Kidney (tissue), 14 donors: Measurements from ENCODE around the gene EFCAB11. TPM values are rescaled to one million over a fixed set of nuclear protein-coding genes. Genes with fewer than 3 reads are reported as not detected.

ENCODE experiments used
- DNase-seq, 5 donors: peaks; one replicate each; pipeline ENCODE4 v3.0.0-alpha.2; 2013 to 2020
- FAIRE-seq: peaks from 2 replicates; lab custom pipeline; 2012; peaks lifted over from hg19 to GRCh38; lab: Jason Lieb, UNC
- H3K27ac ChIP-seq, 2 donors: one replicate each; pipeline ENCODE4 v1.7.0; 2013; ENCODE audit warnings: low read depth in 2 of 2, low read length in 2 of 2, inconsistent platforms in 1 of 2
- H3K27me3 ChIP-seq: one replicate; pipeline ENCODE4 v1.7.1; 2013; ENCODE audit warnings: low read length, inconsistent platforms; ENCODE audit not compliant: control insufficient read depth, insufficient read depth
- H3K36me3 ChIP-seq, 3 donors: one replicate each; pipeline versions ENCODE4 v1.7.0 to v1.7.1; 2013; ENCODE audit warnings: low read length in 3 of 3, control low read depth in 1 of 3, inconsistent platforms in 1 of 3; ENCODE audit not compliant: insufficient read depth in 3 of 3, control insufficient read depth in 2 of 3
- H3K4me1 ChIP-seq, 3 donors: one replicate each; pipeline versions ENCODE4 v1.7.0 to v1.7.1; 2013; ENCODE audit warnings: low read length in 3 of 3, inconsistent platforms in 1 of 3, low read depth in 1 of 3; ENCODE audit not compliant: control insufficient read depth in 2 of 3, insufficient read depth in 2 of 3
- H3K4me3 ChIP-seq, 3 donors: one replicate each; pipeline versions ENCODE4 v1.7.0 to v1.8.1; 2013; ENCODE audit warnings: low read length in 3 of 3, control low read depth in 1 of 3, inconsistent platforms in 1 of 3
- H3K9ac ChIP-seq, 3 donors: one replicate each; pipeline versions ENCODE4 v1.7.0 to v1.7.1; 2013; ENCODE audit warnings: low read length in 3 of 3, control low read depth in 1 of 3, inconsistent platforms in 1 of 3
- H3K9me3 ChIP-seq, 3 donors: one replicate each; pipeline versions ENCODE4 v1.7.0 to v1.7.1; 2013; ENCODE audit warnings: low read length in 3 of 3, control low read depth in 1 of 3, inconsistent platforms in 1 of 3; ENCODE audit not compliant: control insufficient read depth in 2 of 3, insufficient read depth in 1 of 3
- intact Hi-C: fragments of 100-400 bp; cut with DNase I; formaldehyde crosslinking; loops from one replicate; pipeline ENCODE4 v1.11.1; 2022
- polyA plus RNA-seq: library from polyadenylated mRNA; stranded (reverse); fragments of 350-450 nt; fragmentation: Illumina TruSeq; extraction: RNeasy Lipid Tissue Mini Kit (QIAGEN cat#74804); gene quantifications from one replicate; pipeline ENCODE4 v1.2.3, GENCODE V29; 2014; ENCODE audit warnings: low read depth, low replicate concordance; ENCODE audit not compliant: insufficient read depth
- total RNA-seq: library from RNA; stranded (reverse); fragmentation: NEBNext Ultra II Directional; extraction: Animal tissue kit (Norgen Biotek cat#: 25700); gene quantifications from one replicate; pipeline ENCODE4 v1.2.1, GENCODE V29; 2021
- TF ChIP-seq, protein P1 (sequence below): IDR thresholded peaks from 3 replicates; pipeline ENCODE4 v1.5.1; 2012; ENCODE audit warnings: mild to moderate bottlenecking, moderate library complexity, borderline replicate concordance; ENCODE audit not compliant: insufficient read depth; ENCODE audit errors: extremely low read depth
- donor health status: control.
- donor health status: control.
- donor health status: control.
- donor health status: control.
- donor health status: control.
- donor health status: DM: yes; HTN: yes; CAD: no.
- donor health status: Normal renal cell carcinoma (clear cell type).

The EFCAB11 gene
- total and polyA plus RNA-seq, 2 donors from 2014 or later, result 8.4 to 8.9 TPM

DNA sequence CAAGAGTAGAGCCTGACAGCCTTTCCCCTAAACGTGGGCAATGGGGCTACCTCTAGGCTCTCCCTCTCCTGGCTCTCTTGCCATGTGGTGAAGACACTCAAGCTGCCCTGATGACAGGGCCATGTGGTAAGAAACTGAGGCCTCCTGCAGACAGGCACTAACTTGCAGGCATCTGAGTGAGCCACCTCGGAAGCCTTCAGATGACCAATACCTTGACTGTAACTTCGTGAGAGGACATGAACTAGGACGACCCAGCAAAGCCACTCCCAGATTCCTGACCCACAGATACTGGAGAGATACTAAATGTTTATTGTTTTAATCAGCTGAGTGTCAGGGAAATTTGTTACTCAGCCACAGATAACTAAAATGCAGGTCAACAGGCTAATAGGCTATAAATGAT is 96.4 kb downstream of the EFCAB11 start:
- FAIRE-seq, result no peak
- no peaks in the 10 kb centered on the region for H3K9me3 ChIP-seq
- DNase-seq, result no peak
- H3K4me1 ChIP-seq, result no peaks in the 10 kb centered on the region
- no peak overlapping the region for H3K9ac ChIP-seq
- intact Hi-C loops, result no loop called here
- no peaks in the 10 kb centered on the region for H3K27me3 ChIP-seq
- TF ChIP-seq, protein P1, sequence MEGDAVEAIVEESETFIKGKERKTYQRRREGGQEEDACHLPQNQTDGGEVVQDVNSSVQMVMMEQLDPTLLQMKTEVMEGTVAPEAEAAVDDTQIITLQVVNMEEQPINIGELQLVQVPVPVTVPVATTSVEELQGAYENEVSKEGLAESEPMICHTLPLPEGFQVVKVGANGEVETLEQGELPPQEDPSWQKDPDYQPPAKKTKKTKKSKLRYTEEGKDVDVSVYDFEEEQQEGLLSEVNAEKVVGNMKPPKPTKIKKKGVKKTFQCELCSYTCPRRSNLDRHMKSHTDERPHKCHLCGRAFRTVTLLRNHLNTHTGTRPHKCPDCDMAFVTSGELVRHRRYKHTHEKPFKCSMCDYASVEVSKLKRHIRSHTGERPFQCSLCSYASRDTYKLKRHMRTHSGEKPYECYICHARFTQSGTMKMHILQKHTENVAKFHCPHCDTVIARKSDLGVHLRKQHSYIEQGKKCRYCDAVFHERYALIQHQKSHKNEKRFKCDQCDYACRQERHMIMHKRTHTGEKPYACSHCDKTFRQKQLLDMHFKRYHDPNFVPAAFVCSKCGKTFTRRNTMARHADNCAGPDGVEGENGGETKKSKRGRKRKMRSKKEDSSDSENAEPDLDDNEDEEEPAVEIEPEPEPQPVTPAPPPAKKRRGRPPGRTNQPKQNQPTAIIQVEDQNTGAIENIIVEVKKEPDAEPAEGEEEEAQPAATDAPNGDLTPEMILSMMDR, result no peak
- no peak overlapping the region for H3K4me3 ChIP-seq
- no peaks in the 10 kb centered on the region for H3K36me3 ChIP-seq
- no peak overlapping the region for H3K27ac ChIP-seq

DNA sequence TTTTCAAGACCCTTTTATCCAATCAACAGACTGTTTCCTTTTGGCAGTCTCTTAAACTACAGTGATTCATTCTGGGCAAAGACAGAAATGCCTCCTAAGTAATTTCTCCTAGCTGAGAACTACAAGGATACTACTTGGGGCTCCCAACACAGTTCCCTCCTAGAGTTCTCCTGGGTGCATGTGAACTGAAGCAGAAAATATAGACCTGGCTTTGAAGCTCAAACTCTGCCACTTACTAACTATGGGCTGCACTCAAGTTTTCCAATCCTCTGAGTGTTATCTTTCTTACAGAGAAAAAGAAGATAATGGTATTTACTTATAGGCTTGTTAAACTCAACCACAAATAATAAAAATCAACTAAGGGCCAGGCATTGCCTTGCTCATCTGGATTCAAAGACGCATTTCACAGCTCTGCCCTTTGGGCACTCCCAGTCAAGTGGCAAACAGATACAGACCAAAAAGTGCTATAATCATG is 97.6 kb downstream of the EFCAB11 start:
- no peak for FAIRE-seq
- Histone ChIP-seq H3K36me3 (no peaks in the 10 kb centered on the region), H3K27me3 (no peaks in the 10 kb centered on the region), H3K4me3 (no peak overlapping the region), H3K9ac (no peak overlapping the region), H3K9me3 (no peaks in the 10 kb centered on the region), H3K4me1 (no peaks in the 10 kb centered on the region), H3K27ac (no peak overlapping the region)
- TF ChIP-seq, protein P1, result no peak
- DNase-seq, result no peak
- intact Hi-C loops, result no loop called here

DNA sequence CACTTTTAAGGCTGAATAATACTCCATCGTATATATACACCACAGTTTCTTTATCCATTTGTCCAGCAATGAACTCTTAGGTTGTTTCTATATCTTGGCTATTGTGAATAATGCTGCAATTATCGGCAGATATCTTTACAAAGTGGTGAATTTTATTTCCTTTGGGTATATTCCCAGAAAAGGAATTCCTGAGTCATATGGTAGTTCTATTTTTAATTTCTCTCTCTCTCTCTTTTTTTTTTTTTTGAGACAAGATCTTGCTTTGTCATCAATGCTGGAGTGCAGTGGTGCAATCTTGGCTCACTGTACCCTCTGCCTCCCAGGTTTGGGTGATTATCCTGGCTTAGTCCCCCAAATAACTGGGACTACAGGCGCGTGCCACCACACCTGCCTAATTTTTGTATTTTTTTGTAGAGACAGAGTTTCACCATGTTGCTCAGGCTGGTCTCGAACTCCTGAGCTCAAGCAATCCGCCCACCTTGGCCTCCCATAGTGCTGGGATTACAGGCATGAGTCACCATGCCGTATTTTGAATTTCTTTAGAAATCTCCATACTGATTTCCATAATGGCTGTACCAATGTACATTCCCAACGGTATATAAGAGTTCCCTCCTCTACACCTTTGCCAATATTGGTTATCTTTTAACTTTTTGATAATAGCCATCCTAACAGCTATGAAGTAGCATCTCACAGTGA is 98.4 kb downstream of the EFCAB11 start:
- H3K27me3 ChIP-seq, result no peaks in the 10 kb centered on the region
- no peaks in the 10 kb centered on the region for H3K4me1 ChIP-seq

More for the DNA sequence above, 98.4 kb downstream of the EFCAB11 start:
- Histone ChIP-seq H3K27ac (no peak overlapping the region), H3K9ac (no peak overlapping the region), H3K9me3 (no peaks in the 10 kb centered on the region), H3K4me3 (no peak overlapping the region), H3K36me3 (no peaks in the 10 kb centered on the region)
- intact Hi-C loops, result no loop called here
- DNase-seq (no peak), FAIRE-seq (no peak)
- TF ChIP-seq, protein P1, result no peak
